CMK (cell line): ENCODE data around the gene FOXP3.

ENCODE experiments used
- DNase-seq: peaks from one replicate; pipeline ENCODE4 v3.0.0-alpha.2; 2010; ENCODE audit warnings: low read depth

FOXP3 gene

DNA sequence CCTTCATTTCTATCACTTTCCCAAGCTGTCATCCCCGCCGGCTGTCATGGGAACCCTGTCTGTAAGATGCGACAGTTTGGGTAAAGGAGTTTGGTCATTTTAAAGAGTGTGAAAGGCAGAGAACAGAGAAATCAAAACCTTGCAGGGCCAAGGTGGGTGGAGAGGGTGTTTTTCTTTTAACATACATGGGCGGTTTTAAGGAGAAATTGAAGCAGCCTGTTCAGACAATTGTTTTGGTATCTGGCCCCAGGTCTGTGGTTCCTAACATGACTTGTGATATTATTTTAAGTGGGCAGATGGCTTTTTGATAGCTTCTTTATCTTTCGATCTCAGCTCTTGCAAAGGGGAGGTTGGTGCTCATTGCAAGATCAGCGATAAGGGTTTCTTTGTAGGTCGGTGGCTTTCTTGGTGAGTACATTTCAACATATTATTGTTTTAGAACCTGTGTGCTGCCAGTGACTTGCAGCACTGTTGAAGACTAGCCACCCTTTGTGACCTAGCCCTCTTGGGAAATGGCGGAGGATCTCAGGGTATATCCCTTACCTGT is 8.7 kb upstream of the FOXP3 start:
- no peak for DNase-seq

DNA sequence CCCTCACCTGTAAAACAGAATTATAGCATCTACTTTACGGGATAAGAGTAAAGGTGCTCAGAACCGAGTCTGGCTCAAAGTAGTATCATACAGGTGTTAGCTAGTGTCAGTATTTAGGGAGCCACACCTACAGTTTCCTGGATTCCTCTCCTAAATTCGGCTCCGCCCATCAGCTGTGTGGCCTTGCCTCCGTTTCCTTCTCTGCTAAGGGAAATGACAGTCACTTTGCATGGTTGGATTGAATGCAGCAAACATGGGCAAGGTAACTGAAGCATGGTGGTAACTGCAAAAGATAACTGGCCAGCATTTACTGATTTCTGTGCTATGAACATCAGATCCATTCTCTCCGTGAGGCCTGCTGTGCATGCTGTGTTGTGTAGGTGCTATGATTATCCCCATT is 7.9 kb upstream of the FOXP3 start:
- no peak for DNase-seq

DNA sequence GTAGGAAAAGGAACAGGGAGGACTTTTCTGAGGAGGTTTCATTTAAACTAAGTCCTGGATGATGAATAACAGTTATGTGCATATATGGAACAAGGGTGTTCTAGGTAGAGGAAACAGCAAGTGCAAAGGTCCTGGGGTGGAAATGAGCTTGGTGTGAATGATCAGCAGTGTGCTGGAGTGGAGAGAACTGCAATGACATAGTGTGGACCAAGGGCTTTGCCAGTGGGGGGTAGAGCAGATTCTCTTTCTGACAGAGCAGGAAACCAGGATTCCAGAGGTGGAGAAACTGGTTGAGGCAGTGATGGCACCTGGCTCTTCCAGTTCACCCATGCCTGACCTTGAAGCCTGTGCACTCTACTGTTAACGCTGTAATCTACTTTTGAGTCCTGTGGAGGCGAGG is 6.8 kb upstream of the FOXP3 start:
- DNase-seq = no peak

DNA sequence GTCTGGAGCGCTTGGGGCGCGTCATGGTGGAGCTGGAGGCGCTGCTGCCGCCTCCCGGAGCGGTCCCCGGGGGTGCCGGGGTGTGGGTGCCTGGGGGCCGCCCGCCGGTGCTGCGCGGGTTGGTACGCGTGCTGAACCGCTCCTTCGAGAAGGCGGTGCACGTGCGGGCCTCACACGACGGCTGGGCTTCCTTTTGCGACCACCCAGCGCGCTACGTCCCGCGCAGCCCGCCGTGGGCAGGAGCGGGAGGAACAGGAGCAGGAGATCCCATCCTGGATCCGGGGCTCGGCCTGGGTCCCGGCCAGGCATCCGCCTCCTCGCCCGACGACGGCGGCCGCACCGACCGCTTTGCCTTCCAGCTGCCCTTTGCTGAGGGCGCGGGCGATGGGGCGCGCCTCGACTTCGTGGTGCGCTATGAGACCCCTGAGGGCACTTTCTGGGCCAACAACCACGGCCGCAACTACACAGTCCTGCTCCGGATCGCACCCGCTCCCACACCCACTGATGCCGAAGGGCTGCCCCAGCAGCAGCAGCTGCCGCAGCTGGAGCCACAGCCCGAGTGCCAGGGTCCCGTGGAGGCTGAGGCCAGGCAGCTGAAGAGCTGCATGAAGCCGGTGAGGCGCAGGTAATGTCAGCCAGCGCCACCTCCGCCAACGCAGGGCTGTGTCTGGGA is 5.9 kb upstream of the FOXP3 start:
- DNase-seq = no peak

DNA sequence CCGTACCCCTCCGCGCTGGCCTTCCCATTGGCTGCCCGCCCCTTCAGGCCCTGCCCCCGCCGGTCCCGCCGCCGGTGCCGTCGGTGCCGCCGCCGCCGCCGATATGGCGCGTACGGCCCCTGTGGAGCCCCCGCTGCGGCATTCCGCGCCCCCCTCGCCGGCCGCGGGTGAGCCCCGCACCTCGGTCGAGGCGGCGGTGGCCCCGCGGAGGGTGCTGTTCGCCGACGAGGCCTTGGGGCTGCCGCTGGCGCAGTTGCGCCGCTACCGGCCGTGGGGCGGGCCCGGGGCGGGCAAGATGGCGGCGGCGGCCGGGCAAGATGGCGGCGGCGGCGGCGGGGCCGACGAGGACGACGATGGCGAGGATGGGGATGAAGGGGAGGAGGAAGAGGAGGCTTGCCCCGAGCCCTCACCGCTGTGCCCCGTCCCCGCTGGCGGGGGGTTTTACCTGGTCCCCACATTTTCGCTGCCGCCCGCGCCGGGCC is 5.3 kb upstream of the FOXP3 start, which contains the start of gene PPP1R3F:
Gene PPP1R3F, plus strand, starts transcription at position 27 of the 482 bp plus-strand sequence. Its CDS starts 77 bp downstream, at position 104.
- DNase-seq = no peak

DNA sequence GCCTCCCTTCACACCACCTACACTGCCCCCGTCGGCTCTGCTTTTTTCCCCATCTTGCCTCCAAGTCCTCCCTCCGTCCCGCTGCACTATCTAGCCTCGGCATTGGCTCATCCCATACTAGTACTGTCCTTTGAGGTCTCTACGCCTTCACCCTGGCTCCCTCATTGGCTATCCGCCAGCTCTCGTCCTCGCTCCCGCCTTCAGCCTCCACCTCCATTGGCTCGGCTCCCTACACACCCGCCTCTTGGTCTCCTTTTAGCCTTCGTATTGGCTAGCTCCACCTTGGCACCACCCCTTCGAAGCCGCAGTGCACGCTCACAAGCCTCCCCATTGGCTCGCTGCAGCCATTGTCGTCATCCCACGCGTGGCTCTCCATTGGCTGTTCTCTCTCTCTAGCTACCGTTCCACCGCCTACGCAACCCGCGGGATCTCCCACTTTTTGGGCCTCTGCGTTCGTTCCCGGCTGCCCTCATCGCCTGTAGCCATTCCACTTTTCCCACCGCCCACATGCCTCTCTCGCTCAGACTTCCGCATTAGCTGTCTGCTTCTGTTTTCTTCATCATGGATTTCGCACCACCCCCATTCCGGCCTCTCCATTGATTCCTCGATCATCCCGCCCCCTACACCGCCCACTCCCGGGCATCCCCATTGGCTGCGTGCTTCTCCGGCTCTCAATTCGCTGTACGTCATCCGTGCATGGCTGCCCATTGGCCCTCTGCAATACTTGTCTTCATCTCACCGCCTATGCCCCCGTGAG is 4.7 kb upstream of the FOXP3 start:
- peak; percentile 96 for DNase-seq

DNA sequence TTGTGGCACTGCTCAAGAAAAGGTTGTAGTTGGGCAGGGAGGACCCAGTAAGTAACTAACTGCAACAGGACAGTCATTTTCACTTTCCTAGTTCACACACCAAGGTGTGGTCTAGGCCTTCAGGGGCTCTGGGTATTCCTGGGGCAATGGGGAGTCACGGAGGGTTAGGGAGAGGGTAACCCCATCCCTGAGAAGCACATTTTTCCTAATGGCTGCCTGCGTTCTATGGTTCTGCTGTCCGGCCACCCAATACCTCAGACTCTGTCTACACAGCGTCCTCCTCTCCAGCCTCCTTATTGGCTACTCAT is 4.1 kb upstream of the FOXP3 start:
- no peak for DNase-seq

DNA sequence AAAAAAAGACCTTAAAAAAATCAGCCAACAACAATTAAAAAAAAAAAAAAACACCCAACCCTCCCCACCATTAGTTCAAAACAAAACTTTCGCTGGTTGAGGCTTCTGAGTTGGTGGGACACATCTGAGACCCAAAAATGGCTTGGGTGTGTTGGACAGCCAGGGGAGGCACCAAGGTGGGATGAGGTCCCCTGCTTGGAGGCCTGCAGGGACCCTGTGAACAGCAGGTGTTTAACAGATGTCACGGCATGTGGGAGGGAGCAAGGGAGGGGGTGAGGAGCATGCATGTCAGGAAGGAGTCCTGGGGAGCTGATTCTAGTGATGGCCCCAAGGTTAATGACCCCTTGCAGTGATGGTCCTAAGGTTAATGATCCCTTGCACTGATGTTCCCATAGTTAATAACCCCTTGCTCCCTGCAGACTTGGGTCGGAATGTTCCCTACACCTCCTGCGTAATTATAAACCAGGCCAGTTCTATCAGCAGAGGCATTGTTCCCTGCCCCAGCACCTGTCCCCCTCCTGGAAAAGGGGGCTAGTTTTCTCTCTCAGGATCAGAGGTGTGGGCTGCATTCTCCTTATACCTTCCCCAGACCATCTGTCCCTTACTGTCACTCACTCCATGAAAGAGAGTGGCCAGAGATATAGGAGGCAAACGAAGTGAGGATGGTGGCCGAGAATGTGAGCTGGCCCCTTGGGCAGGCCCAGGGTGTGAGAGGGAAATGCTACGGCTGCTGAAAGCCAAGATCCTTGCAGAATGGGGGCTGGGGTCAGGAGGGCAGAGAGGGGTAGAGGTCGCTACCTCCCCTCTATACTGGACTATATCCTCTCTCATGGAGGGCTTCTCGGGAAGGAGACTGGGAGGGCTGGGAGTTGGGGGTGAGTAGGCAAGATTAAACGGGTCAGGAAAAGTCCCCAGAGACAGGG is 2.3 kb upstream of the FOXP3 start:
- no peak for DNase-seq

DNA sequence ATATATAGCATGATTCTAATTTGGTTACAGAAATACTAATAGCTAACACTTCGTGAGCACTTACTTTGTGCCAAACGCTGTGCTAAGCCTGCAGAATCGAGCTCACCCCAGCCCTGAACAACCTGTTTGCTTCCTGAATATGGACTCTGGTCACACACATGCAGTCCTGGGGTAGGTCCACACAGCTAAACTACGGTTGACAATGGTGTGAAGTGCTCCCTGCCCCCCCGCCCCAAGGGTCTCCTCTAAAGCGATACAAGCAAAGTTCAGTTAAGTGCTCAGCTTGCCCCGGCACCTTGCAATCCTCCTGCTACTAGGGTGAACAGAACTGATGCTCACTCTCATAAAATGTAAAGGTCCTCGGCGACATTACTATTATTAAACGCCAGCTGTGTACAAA is 879 bp downstream of the FOXP3 start:
- no peak for DNase-seq

DNA sequence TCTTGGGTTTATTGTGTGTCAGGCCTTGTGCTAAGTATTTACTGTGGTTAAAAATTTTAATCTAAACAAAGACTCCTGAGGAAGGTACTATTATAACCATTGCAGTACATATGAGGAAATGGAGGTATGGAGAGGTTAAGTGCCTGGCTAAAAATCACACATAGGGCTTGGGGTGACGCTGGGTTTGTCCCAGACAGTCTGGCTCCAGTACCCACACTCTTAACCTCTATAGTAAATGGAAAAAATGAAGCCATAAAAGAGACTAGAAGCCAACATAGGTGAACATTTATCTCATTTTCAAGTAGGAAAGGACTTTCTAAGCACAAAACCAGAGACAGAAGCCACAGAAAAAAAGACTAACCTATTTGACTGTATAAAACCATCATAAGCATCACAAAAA is 1.9 kb downstream of the FOXP3 start:
- DNase-seq = no peak

DNA sequence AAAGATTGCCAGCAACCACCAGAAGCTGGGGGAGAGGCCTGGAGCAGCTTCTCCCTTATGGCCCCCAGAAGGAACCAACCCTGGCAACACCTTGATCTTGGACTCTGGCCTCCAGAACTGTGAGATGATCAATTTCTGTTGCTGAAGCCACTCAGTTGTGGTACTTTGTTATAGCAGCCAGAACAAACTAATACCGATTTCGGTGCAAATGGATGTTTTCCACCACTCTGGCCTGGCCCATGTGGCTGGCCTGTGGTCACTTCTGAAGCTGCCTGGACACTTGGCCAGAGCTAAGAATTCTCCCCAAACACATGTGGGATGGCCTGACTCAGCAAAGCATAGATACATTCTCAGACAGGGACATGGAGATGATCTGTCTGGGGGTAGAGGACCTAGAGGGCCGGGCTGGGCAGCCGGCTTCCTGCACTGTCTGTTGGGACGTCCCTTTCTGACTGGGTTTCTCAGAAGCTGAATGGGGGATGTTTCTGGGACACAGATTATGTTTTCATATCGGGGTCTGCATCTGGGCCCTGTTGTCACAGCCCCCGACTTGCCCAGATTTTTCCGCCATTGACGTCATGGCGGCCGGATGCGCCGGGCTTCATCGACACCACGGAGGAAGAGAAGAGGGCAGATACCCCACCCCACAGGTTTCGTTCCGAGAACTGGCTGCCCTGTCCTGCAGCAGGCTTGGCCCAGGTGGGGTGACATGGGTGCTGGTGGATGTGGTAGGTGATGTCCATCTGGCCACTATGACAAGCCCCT is 4.1 kb downstream of the FOXP3 start:
- no peak for DNase-seq

DNA sequence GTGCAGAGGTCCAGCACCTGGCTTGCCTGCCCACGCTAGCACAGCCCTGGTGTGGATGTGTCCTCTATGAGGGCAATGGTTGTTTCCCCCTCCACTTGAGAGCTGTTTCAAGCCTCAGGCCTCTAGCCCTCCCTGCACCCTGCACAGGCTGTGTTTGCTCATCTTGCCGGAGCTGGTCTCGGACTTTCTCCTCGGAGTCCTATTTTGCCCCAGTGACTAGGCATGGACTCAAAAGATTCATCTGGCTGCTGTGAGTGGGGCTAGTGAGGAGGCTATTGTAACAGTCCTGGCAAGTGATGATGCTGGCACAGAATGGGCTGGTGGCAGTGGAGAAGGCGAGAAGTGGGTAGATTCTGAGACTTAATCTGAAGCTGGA is 5.8 kb downstream of the FOXP3 start:
- DNase-seq = no peak

DNA sequence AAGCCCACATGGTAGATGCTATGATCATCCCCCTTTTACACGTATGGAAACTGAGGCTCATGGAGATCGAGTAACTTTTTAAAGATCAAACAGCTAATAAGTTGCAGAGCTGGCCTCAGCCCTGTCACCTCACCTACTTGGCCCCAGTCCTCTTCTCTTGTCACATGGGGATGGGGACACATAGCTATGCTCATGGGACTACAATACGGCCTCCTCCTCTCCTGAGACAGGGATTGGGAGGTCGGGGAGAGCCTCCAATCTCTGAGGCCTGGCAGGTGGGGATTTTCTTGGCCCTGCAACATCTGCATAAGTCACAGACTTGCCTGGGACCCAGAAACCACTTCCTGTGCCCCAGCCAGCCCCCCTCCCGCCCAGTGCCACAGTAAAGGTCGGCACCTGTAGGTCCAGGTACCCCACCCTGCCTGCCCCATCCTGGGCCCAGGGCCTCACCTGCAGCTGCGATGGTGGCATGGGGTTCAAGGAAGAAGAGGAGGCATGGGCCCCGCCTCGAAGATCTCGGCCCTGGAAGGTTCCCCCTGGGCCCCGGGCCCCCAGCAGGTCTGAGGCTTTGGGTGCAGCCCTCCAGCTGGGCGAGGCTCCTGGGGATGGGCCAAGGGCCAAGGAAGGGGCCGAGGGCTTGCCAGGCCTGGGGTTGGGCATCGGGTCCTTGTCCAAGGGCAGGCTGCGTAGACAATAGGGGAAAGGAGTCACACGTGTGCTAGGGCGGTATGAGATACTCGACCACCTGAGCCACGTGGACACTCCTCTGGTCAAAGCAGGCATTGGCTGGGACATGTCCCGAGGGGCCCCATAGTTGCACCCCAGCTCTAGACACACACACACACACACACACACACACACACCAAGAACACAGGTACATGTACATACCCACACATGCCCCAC is 6.4 kb downstream of the FOXP3 start:
- DNase-seq = no peak

DNA sequence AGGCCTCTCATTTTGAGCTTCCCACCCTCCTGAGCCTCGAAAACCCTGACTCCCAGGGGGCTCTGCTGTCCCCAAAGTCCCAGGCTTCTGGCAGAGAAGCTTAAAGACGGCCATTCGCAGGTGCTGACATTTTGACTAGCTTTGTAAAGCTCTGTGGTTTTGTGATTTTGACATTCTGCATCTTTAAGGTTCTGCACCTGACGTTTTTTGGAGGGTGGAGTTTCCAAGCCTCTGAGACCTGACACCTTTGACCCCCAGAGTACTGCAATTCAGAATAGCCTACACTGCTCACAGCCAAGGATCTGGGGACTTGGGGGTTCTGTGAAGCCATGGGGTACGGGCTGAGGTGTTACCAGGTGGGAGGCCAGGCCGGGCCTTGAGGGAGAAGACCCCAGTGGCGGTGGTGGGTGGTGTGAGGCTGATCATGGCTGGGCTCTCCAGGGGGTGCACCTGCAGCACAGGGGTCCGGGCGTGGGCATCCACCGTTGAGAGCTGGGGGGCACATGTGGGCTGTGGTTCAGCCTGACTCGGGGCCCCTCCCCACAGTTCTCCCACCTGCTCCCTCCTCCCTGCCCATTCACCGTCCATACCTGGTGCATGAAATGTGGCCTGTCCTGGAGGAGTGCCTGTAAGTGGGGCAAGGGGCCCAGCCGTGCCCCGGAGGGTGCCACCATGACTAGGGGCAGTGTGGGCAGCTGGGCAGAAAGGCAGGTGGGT is 7.3 kb downstream of the FOXP3 start:
- DNase-seq = no peak

DNA sequence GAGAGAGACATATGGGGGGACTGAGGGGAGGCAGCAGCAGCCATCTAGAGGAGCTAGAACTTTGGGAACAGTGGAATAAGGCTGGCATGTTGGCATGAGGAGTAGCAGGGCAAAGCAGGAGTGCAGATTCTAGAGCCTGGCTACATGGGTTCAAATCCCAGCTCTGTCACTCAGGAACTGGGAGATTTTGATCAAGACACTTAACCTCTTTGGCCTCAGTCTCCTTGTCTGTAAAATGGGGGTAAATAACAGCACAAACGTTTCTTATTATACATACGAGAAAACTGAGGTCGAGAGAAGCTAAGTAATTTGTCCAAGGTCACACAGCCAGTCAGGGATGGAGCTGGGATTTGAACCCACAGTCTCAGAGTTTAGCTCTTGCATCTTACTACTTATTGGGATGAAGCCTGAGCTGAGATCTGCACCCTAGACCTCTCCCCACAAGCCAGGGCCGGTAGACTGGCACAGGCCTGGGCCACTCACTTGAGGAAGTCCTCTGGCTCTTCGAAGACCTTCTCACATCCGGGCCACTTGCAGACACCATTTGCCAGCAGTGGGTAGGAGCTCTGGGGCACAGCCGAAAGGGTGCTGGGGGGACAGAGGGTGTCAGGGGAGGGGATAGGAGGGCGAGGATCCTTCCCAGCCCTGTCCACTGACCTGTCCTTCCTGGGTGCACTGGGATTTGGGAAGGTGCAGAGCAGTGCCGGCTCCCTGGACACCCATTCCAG is 8.1 kb downstream of the FOXP3 start:
- no peak for DNase-seq

DNA sequence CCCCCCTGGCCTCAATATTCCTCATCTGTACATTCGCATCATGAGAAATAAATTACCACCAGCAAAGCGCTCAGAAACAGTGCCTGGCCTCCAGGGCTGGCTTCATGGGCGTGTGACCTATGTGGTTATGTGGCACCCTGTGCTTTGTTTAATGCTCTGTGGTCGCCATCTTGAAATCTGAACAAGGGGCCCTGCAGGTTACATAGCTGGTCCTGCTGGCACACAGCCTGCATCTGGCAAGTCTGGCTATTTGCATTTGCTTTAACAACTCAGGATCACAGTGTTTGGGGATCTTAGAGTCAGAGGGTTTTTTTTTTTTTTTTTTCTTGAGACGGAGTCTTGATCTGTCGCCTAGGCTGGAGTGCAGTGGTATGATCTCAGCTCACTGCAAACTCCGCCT is 9.9 kb downstream of the FOXP3 start:
- DNase-seq = no peak

DNA sequence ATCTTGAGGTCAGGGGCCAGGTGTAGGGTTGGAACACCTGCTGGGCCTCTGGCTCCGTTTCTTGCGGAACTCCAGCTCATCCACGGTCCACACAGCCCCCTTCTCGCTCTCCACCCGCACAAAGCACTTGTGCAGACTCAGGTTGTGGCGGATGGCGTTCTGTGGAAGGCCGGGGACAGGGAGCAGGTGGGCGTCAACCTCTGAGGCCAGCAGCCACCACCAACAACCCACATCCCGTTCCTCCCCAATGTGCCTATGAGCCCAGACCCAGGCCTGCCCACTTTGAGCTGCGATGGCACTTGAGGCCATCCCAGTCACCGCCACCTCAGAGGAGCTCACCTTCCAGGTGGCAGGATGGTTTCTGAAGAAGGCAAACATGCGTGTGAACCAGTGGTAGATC is 13.2 kb downstream of the FOXP3 start:
- DNase-seq = no peak

DNA sequence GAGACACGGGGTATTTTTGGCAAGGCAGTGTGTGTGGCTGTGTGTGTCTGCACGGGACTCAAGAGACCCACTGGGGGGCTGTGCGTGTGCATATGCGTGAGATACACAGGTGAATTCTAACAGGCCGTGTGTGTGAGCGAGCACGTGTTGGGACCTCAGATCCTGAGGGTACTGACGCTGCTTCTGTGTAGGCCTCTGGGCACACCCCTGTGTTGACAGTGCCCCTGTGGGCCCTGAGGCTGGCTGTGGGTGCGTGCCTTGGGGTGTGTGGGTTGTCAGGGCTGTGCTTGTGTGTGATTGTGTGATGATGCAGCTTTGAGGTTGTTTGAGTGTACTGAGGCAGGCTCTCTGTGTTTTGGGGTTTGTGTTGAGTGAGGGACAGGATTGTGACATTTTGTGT is 13.9 kb downstream of the FOXP3 start:
- no peak for DNase-seq

DNA sequence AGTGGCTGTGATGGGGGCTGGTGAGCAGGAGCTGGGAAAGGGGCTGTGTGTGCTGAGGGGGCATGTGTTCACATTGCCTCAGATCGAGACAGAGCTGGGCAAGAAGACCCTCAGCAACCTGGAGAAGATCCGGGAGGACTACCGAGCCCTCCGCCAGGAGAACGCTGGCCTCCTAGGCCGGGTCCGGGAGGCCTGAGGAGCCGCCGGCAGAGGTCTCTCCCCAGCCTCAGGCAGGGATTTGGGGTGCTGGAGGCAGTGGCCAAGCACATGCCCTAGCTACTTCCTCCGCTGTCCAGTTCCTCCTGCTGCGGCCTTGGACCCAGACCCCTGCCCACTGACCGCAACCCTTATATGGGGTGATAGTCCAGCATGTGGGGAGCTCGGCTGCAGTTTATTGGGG is 14.4 kb downstream of the FOXP3 start:
- no peak for DNase-seq
